Thymus (tissue), 11 donors: ENCODE results near the gene TIE1. TPM values are rescaled to one million over a fixed set of nuclear protein-coding genes. Genes with fewer than 3 reads are reported as not detected.
A peak's percentile ranks its signal among the peaks of the same experiment; 100 is the strongest.
"Not testable (repeated sequence)": the region's sequence is repeated elsewhere in the genome, so short reads cannot be mapped to it uniquely, and the experiment has no call there.

Experiments
- DNase-seq, 9 donors: peaks; one replicate each; pipeline ENCODE4 v3.0.0-alpha.2; 2013; ENCODE audit warnings: low spot score in 9 of 9, low read depth in 6 of 9, missing footprints in 1 of 9
- H3K27ac ChIP-seq, 2 donors: one replicate each; pipeline ENCODE4 v1.5.1; 2013; ENCODE audit warnings: control low read depth in 1 of 2, low read depth in 1 of 2, low read length in 1 of 2, mild to moderate bottlenecking in 1 of 2, moderate library complexity in 1 of 2
- H3K27me3 ChIP-seq, 2 donors: one replicate each; pipeline ENCODE4 v1.5.1; 2013; ENCODE audit warnings: low read length in 1 of 2; ENCODE audit not compliant: control insufficient read depth in 2 of 2, insufficient read depth in 1 of 2
- H3K36me3 ChIP-seq, 2 donors: one replicate each; pipeline ENCODE4 v1.5.1; 2013; ENCODE audit warnings: low read length in 1 of 2, mild to moderate bottlenecking in 1 of 2, moderate library complexity in 1 of 2; ENCODE audit not compliant: control insufficient read depth in 2 of 2, insufficient read depth in 2 of 2
- H3K4me1 ChIP-seq, 2 donors: one replicate each; pipeline ENCODE4 v1.5.1; 2013; ENCODE audit warnings: low read length in 2 of 2; ENCODE audit not compliant: control insufficient read depth in 2 of 2, insufficient read depth in 2 of 2
- H3K4me3 ChIP-seq, 2 donors: one replicate each; pipeline ENCODE4 v1.5.1; 2013; ENCODE audit warnings: low read length in 2 of 2, control low read depth in 1 of 2, mild to moderate bottlenecking in 1 of 2
- H3K9me3 ChIP-seq, 2 donors: one replicate each; pipeline ENCODE4 v1.5.1; 2013; ENCODE audit warnings: low read length in 1 of 2, mild to moderate bottlenecking in 1 of 2; ENCODE audit not compliant: control insufficient read depth in 2 of 2, insufficient read depth in 1 of 2
- WGBS: extraction: QIAGEN DNeasy Blood & Tissue Kit; methylation state at CpG from one replicate; pipeline ENCODE4 v1.1.7; 2013; 5-methylcytosine and 5-hydroxymethylcytosine counted together
- polyA plus RNA-seq: library from polyadenylated mRNA; stranded (reverse); fragments of 200-250 nt; gene quantifications from one replicate; pipeline ENCODE4 v1.2.3, GENCODE V29; 2013
- total RNA-seq: library from RNA; stranded (reverse); fragments of 120-200 nt; gene quantifications from one replicate; pipeline ENCODE4 v1.2.4, GENCODE V29; 2013
- donor health status: healthy.

TIE1 gene
- total and polyA plus RNA-seq, 2 donors: 4.8 to 8.3 TPM

GRCh38 chr1:43366601-43367025 is 65.8 kb downstream of the TIE1 start:
- H3K27ac ChIP-seq: no peak overlapping the region
- WGBS: 62% methylated on average over 5 of the region's 5 CpGs
- no peak for DNase-seq
- no peaks in the 10 kb centered on the region for H3K27me3 ChIP-seq
- peak overlapping the region; percentile 61 to 74 for H3K4me3 ChIP-seq
- peaks cover 0 to 6% of the 10 kb centered on the region in 2 donors for H3K9me3 ChIP-seq
- H3K36me3 ChIP-seq: peaks cover 36% of the 10 kb centered on the region in 2 donors
- peaks cover 11 to 24% of the 10 kb centered on the region in 2 donors for H3K4me1 ChIP-seq

- Histone ChIP-seq H3K4me1 (peaks cover 11 to 24% of the 10 kb centered on the region in 2 donors), H3K4me3 (peak overlapping the region; percentile 61 to 74), H3K36me3 (peaks cover 30 to 33% of the 10 kb centered on the region in 2 donors), H3K9me3 (peaks cover 0 to 6% of the 10 kb centered on the region in 2 donors), H3K27ac (peak overlapping the region in 1 of 2 donors; percentile 81), H3K27me3 (no peaks in the 10 kb centered on the region)
- DNase-seq: peak in 4 of 9 donors; percentile 18 to 41 (median 20)
- 6% methylated on average over 48 of the region's 48 CpGs for WGBS
Observed at GRCh38 chr1:43367026-43367903, 66.5 kb downstream of the TIE1 start.

- Histone ChIP-seq H3K4me3 (peak within 1 kb of the TSS; percentile 61 to 74), H3K9me3 (peaks cover 0 to 6% of the 10 kb centered on the region in 2 donors), H3K4me1 (peaks cover 11 to 24% of the 10 kb centered on the region in 2 donors), H3K36me3 (peaks cover 22 to 28% of the 10 kb centered on the region in 2 donors), H3K27ac (peak within 1 kb of the TSS; percentile 70 to 89), H3K27me3 (no peaks in the 10 kb centered on the region)
- WGBS: under 1% methylated on average over 56 of the region's 58 CpGs
- peak in 7 of 9 donors; percentile 36 to 84 (median 65) for DNase-seq
Observed at GRCh38 chr1:43367904-43368645, 67.3 kb downstream of the TIE1 start, which contains the start of gene ELOVL1. Gene ELOVL1, minus strand, starts transcription at chr1:43368011. Its CDS starts 2,402 bp downstream, at chr1:43365609.

DNA sequence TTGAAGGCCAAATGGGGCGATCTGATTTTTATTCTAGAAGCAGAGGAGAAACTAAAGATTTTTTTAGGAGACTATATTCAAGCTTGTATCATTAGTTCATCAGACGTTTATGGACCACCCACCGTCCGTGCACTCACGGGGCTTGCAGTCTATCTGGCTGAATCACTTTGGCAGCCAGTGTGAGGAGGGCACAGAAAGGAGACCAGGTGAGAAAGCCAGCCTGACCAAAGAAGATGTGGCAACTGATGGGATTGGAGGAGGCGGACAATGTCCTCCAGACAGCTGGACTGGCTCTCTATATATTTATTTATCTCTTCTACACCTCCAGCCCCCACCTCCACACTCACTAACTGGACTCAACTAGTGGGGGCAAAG is 67.9 kb downstream of the TIE1 start:
- peaks cover 0 to 6% of the 10 kb centered on the region in 2 donors for H3K9me3 ChIP-seq
- DNase-seq: no peak
- no peaks in the 10 kb centered on the region for H3K27me3 ChIP-seq
- peak overlapping the region in 1 of 2 donors; percentile 89 for H3K27ac ChIP-seq
- H3K4me1 ChIP-seq: peaks cover 11 to 24% of the 10 kb centered on the region in 2 donors
- H3K4me3 ChIP-seq: peak overlapping the region; percentile 61 to 74
- 24% methylated on average over 6 of the region's 6 CpGs for WGBS
- peaks cover 17 to 26% of the 10 kb centered on the region in 2 donors for H3K36me3 ChIP-seq

DNA sequence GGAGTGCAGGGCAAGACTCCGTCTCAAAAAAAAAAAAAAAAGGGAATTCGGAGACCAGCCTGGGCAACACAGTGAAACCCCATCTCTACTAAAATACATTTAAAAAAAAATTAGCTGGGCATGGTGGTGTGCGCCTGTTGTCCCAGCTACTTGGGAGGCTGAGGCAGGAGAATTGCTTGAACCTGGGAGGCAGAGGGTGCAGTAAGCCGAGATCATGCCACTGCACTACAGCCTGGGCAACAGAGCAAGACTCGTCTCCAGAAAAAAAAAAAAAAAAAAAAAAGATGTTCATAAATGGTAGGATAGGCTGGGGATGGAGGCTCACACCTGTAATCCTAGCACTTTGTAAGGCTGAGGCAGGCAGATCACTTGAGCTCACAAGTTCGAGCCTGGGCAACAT is 69.0 kb downstream of the TIE1 start:
- H3K9me3 ChIP-seq: not testable (repeated sequence)
- peaks cover 11 to 24% of the 10 kb centered on the region in 2 donors for H3K4me1 ChIP-seq

DNA sequence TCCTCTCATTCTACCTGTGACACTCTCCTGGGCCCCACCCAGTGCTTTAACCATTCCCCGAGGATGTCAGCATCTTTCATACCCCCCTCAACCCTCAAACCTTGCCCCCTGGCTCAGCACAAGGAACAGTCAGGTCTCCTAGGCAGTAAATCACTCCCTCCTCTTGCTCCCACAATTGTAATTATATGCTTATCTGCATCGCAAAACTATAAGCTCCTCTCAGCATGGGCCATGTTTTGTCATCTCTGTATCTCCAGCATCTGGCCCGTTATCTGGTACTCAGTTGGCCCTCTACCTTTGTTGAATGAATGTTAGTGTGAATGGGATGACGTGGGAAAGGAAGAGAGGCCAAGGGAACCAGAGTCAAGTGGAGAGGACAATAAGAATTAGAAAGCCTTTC is 69.8 kb downstream of the TIE1 start:
- Histone ChIP-seq H3K4me3 (no peak overlapping the region), H3K27ac (no peak overlapping the region), H3K36me3 (peaks cover 0 to 7% of the 10 kb centered on the region in 2 donors), H3K9me3 (peaks cover 0 to 6% of the 10 kb centered on the region in 2 donors), H3K4me1 (peaks cover 11 to 24% of the 10 kb centered on the region in 2 donors), H3K27me3 (no peaks in the 10 kb centered on the region)
- DNase-seq: no peak
- 95% methylated on average over 4 of the region's 4 CpGs for WGBS

More for the DNA sequence above, 69.0 kb downstream of the TIE1 start:
- H3K27ac ChIP-seq, DNase-seq, H3K27me3 ChIP-seq, H3K4me3 ChIP-seq: not testable (repeated sequence)
- H3K36me3 ChIP-seq: peaks cover 7 to 15% of the 10 kb centered on the region in 2 donors
- 97% methylated on average over 6 of the region's 6 CpGs for WGBS

- DNase-seq: no peak
- WGBS: over 99% methylated on average over 5 of the region's 5 CpGs
- no peak overlapping the region for H3K4me3 ChIP-seq
- peaks cover 8 to 10% of the 10 kb centered on the region in 2 donors for H3K4me1 ChIP-seq
- H3K27me3 ChIP-seq: no peaks in the 10 kb centered on the region
- H3K36me3 ChIP-seq: peaks cover 0 to 7% of the 10 kb centered on the region in 2 donors
- no peak overlapping the region for H3K27ac ChIP-seq
- H3K9me3 ChIP-seq: no peaks in the 10 kb centered on the region
Observed at GRCh38 chr1:43372172-43372571, 71.4 kb downstream of the TIE1 start.
